HepG2 (cell line): Measurements from ENCODE around the gene ZBTB44. TPM values are rescaled to one million over a fixed set of nuclear protein-coding genes. Genes with fewer than 3 reads are reported as not detected.

ENCODE experiments used
- NR2C2 ChIP-seq: sonication (generic); formaldehyde crosslinking; IDR thresholded peaks from 2 replicates; pipeline ENCODE4 v1.4.0; 2020; ENCODE audit warnings: missing genetic modification reagents, mild to moderate bottlenecking, moderate library complexity, borderline replicate concordance
- NR2F6 ChIP-seq, 2 experiments: IDR thresholded peaks; 2 replicates each; pipeline ENCODE4 v1.6.1; 2016; ENCODE audit warnings: antibody characterized with exemption in 1 of 2, mild to moderate bottlenecking in 1 of 2
- PBX2 ChIP-seq: IDR thresholded peaks from 2 replicates; pipeline ENCODE4 v1.6.1; 2016; ENCODE audit warnings: control low read depth
- RARG ChIP-seq: sonication (generic); formaldehyde crosslinking; IDR thresholded peaks from 2 replicates; pipeline ENCODE4 v1.4.0; 2020; ENCODE audit warnings: low read depth, mild to moderate bottlenecking, missing genetic modification reagents
- REST ChIP-seq, 2 experiments: IDR thresholded peaks; 2 replicates each; pipeline ENCODE4 v1.6.1; 2011 to 2012; ENCODE audit warnings: low read length in 2 of 2, borderline replicate concordance in 1 of 2, low read depth in 1 of 2, mild to moderate bottlenecking in 1 of 2, moderate library complexity in 1 of 2
- TBL1XR1 ChIP-seq: fragments of 150-350 bp; IDR thresholded peaks from 2 replicates; pipeline ENCODE4 v1.6.1; 2014; ENCODE audit warnings: borderline replicate concordance, low read length; ENCODE audit not compliant: partially characterized antibody
- U2AF2 ChIP-seq: fragments of 200-400 bp; formaldehyde crosslinking; IDR thresholded peaks from 2 replicates; pipeline ENCODE4 v1.6.1; 2017; ENCODE audit warnings: low read depth, mild to moderate bottlenecking, low read length
- UBTF ChIP-seq: sonication (generic); formaldehyde crosslinking; IDR thresholded peaks from 2 replicates; pipeline ENCODE4 v1.4.0; 2020; ENCODE audit warnings: mild to moderate bottlenecking, missing genetic modification reagents
- ZIK1 ChIP-seq: sonication (generic); formaldehyde crosslinking; IDR thresholded peaks from 2 replicates; pipeline ENCODE4 v1.5.0; 2020; ENCODE audit warnings: mild to moderate bottlenecking, low read depth, missing genetic modification reagents, borderline replicate concordance
- ZNF121 ChIP-seq: sonication (generic); formaldehyde crosslinking; IDR thresholded peaks from 2 replicates; pipeline ENCODE4 v1.5.0; 2020; ENCODE audit warnings: mild to moderate bottlenecking, missing genetic modification reagents
- ZNF232 ChIP-seq: sonication (generic); formaldehyde crosslinking; IDR thresholded peaks from 2 replicates; pipeline ENCODE4 v1.4.0; 2020; ENCODE audit warnings: missing genetic modification reagents, borderline replicate concordance
- ZNF251 ChIP-seq: sonication (generic); formaldehyde crosslinking; IDR thresholded peaks from 2 replicates; pipeline ENCODE4 v1.9.0; 2021; ENCODE audit warnings: mild to moderate bottlenecking, missing genetic modification reagents
- ZNF281 ChIP-seq: sonication (generic); formaldehyde crosslinking; IDR thresholded peaks from 2 replicates; pipeline ENCODE4 v1.4.0; 2020; ENCODE audit warnings: missing genetic modification reagents, borderline replicate concordance
- ZNF598 ChIP-seq: sonication (generic); formaldehyde crosslinking; IDR thresholded peaks from 2 replicates; pipeline ENCODE4 v1.5.1; 2020; ENCODE audit warnings: mild to moderate bottlenecking, missing genetic modification reagents, borderline replicate concordance
- ZNF674 ChIP-seq: sonication (generic); formaldehyde crosslinking; IDR thresholded peaks from 2 replicates; pipeline ENCODE4 v1.5.0; 2020; ENCODE audit warnings: low read depth, mild to moderate bottlenecking, missing genetic modification reagents
- ZNF713 ChIP-seq: sonication (generic); formaldehyde crosslinking; IDR thresholded peaks from 2 replicates; pipeline ENCODE4 v1.4.0; 2020; ENCODE audit warnings: mild to moderate bottlenecking, missing genetic modification reagents
- ZNF724P ChIP-seq: sonication (generic); formaldehyde crosslinking; IDR thresholded peaks from 2 replicates; pipeline ENCODE4 v1.8.0; 2022; ENCODE audit warnings: missing genetic modification reagents, borderline replicate concordance
- polyA plus RNA-seq, 8 experiments: library from polyadenylated mRNA; depleted of rRNA in 3 of 8; stranded (reverse) in 7 of 8; unstranded in 1 of 8; fragments of >200 nt; fragmentation: Illumina TruSeq in 4 of 8; extraction: Trizol in 4 of 8; gene quantifications; 2 replicates each; pipeline versions ENCODE4 v1.2.1 to v1.2.3, GENCODE V29; 2011 to 2016; ENCODE audit warnings: low read depth in 4 of 8, missing spikeins in 1 of 8, mixed read lengths in 1 of 8; ENCODE audit not compliant: insufficient read depth in 1 of 8
- total RNA-seq, 5 experiments: library from RNA; depleted of rRNA; stranded (reverse); fragments of >200 nt; fragmentation: Illumina TruSeq; extraction: Trizol; gene quantifications; 2 replicates each; pipeline ENCODE4 v1.2.3, GENCODE V29; 2016; ENCODE audit warnings: low read depth in 1 of 5

Gene ZBTB44
- total and polyA plus RNA-seq, 2 of the 13 experiments (the other 11 are each of a cell fraction or from before 2014, with no cell fraction given) = 22.8 to 23.6 TPM

GRCh38 chr11:130192845-130193267 is 121.9 kb downstream of the ZBTB44 start (continued):
- TF ChIP-seq UBTF (CRISPR knock-in tag) (no peak), ZNF251 (CRISPR knock-in tag) (no peak), TBL1XR1 (no peak), ZNF674 (CRISPR knock-in tag) (no peak), ZNF281 (CRISPR knock-in tag) (no peak), ZIK1 (no peak), ZNF598 (CRISPR knock-in tag) (no peak), PBX2 (no peak), ZNF724P (CRISPR knock-in tag) (no peak), U2AF2 (no peak), ZNF121 (CRISPR knock-in tag) (no peak), RARG (CRISPR knock-in tag) (no peak), NR2C2 (CRISPR knock-in tag) (peak; percentile 61), REST (IDR thresholded peaks at IDR 0.05; ENCODE audit: borderline replicate concordance in 1 of 2, low read depth in 1 of 2, low read length in 2 of 2) (no peak), ZNF232 (CRISPR knock-in tag) (no peak), ZNF713 (CRISPR knock-in tag) (no peak), NR2F6 (IDR thresholded peaks at IDR 0.05) (no peak; the same call in 1 of the 2 replicates), NR2F6 (CRISPR knock-in tag; IDR thresholded peaks at IDR 0.05) (peak; percentile 70)
